CD4-positive, alpha-beta T cell treated with Interleukin-4 for 1 hour (primary cell): ENCODE data around the gene C2orf42.
"Not testable (repeated sequence)": the region's sequence is repeated elsewhere in the genome, so short reads cannot be mapped to it uniquely, and the experiment has no call there.

Source experiments
- DNase-seq, 2 donors: peaks; one replicate each; pipeline ENCODE4 v3.0.0-alpha.2; 2020 to 2022

Gene C2orf42

DNA sequence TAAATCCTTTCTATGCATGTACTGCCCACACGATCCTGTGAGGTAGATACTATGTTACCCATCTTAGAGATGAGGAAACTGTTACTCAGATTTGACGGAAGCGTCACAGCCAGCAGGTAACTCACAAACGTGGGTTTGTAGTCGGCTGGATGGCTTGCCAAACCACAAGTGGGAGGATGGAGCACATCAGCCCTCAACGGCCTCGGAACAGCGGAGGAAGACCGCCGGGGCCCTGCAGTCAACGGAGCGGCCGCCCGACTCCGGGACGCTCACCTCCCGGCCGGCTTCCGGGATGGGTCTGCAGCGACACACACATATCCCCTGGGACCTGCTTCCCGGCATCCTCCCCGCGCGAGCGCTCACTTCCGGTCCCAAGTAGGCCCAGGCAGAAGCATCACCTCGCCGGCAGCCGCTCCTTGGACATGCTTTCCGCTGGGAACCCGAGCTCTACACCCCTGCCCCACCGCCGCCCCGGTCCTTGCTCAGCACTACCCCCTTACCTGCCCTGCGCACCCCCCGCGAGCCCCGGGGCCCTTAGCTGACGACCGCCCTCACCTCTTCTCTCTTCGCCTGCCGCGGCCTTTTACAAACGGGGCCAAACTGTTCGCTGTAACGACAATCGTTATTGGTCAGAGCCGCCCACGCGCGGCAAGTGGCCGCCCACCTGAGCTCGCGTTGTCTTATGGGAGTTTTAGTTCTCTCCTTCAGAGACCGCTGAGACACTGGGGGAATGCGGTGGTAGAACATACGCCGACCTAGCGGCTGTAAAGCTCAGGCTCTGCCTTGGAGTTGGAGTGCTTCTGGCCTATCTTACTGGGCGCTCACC is at the start of gene C2orf42:
Gene C2orf42, minus strand, starts transcription at position 602 of the 826 bp plus-strand sequence. CDS start 9,034 bp downstream, outside the sequence.
- peak; percentile 97 for DNase-seq

DNA sequence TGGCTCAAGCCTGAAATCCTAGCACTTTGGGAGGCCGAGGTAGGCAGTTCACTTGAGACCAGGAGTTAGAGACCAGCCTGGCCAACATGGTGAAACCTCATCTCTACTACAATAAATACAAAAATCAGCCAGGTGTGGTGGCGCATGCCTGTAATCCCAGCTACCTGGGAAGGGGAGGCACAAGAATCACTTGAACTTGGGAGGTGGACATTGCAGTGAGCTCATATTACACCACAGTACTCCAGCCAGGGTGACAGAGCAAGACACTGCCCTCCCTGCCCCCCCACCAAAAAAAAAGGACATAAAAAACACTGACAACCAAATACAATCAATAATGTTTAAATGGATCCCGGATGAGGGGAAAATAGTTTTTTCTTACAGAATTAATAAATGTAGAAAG is 49.8 kb upstream of the C2orf42 start:
- DNase-seq: no peak

- no peak for DNase-seq
Measured at GRCh38 chr2:70233926-70234325, 43.1 kb upstream of the C2orf42 start.

DNA sequence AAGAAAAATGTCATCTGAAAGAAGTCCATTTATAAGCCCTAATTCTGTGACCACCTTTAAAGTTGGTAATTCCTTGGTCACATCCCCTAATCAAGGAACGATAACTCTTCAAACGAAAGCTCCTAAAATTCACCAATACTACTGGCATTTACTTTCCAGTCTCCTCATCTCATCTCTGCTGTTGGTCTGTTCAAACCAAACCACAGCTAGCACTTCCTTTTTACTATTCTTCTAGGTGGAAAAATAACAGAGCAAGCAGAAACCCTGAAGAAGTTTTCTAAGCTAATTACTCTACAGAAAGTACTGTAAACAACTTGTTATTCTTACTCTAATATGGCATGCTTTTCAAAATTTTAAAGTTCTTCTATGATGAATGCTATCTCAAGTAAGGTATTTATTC is 36.0 kb upstream of the C2orf42 start:
- no peak for DNase-seq

DNA sequence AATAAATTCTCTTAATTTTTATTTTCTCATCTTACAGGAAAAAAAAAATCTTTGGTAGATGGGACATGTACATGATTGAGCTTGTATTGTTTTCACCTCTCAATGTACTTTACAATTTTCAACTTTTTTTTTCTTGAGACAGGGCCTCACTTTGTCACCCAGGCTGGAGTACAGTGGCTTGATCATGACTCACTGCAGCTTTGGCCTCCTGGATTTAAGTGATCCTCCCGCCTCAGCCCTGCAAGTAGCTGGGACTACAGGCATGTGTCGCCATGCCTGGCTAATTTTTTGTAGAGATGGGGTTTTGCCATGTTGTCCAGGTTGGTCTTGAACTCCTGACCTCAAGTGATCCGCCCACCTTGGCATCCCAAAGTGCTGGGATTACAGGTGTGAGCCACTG is 32.5 kb upstream of the C2orf42 start:
- DNase-seq: not testable (repeated sequence)

DNA sequence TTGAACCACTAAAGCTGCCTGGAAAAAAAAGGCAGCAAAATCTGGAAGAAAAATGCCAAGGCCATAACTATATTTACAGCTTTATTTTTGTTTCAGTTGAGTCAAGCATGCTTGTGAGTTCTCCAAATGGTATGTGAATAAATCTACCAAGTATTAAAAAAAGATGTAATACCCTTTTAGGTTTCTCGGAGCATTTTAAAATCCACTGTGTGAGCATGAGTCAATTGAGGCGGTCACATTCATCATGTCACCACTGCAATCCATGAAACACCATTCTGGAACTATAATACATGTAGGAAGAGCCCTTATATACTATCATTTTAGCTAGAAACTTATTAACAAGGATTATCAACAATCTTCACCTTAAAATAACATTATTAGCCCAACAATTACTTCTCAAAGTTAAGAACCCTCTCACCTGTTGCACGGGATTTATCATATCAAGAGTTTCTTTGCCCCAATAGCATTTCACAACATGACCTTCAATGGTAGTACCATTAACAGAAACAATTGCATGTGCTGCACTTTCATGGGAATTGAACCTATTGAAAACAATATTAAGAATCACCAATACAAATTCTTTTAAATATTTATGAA is 24.2 kb upstream of the C2orf42 start:
- DNase-seq: no peak

DNA sequence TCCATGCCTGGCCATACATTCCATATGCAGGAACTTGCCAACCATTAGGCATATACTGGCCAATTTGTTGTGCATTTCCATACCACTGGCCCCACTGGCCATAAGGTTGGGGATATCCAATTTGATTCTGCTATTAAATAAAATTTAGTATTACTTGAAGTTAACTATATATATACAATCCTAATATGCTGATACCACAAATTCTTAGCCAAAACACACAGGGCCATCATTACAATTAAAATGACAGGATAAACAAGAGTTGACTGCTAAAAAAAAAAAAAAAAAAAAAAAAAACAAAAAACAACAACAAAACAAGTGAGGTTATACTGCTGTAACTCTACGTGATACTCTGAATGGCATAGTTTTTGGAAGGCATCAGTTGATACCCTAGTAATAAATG is 23.5 kb upstream of the C2orf42 start:
- no peak for DNase-seq

GRCh38 chr2:70212298-70212932 is 21.6 kb upstream of the C2orf42 start:
- DNase-seq: no peak

GRCh38 chr2:70211595-70211994 is 20.8 kb upstream of the C2orf42 start:
- DNase-seq: no peak

DNA sequence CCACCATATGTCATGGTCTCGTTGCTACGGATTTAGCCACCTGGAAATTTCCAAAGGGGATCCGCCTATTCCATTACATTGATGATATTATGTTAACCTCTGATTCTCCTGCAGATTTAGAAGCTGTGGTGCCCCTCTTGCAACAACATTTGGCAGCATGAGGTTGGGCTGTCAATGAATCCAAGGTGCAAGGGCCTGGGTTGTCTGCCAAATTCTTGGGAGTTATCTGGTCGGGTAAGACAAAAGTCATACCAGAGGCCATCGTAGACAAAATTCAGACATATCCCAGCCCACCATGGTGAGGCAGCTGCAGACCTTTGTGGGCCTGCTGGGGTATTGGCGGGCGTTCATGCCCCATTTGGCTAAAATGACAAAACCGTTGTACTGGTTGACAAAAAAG is 13.6 kb upstream of the C2orf42 start:
- DNase-seq: no peak

- no peak for DNase-seq
Measured at GRCh38 chr2:70203086-70203485, 12.3 kb upstream of the C2orf42 start.

- no peak for DNase-seq
Measured at GRCh38 chr2:70202236-70202806, 11.5 kb upstream of the C2orf42 start.

DNA sequence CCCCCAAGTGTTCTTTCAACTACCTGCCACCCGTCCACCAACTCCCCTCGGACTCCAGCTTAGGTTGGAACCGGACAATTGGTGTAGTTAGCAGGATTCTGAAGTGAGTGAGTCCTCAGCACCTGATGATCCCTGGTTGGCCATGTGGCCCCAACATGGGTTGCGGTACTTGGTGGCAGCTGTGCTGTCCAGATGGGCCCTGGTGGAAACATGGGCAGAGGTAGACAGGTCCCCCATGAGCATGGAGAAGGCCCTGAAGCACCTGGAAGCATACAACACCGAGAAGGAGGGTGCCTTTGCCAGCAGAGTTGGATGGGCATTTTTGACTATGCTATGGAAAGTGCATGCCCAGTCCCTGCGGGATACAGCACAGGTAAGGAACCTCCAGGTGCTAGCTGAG is 11.0 kb upstream of the C2orf42 start:
- DNase-seq: no peak

DNA sequence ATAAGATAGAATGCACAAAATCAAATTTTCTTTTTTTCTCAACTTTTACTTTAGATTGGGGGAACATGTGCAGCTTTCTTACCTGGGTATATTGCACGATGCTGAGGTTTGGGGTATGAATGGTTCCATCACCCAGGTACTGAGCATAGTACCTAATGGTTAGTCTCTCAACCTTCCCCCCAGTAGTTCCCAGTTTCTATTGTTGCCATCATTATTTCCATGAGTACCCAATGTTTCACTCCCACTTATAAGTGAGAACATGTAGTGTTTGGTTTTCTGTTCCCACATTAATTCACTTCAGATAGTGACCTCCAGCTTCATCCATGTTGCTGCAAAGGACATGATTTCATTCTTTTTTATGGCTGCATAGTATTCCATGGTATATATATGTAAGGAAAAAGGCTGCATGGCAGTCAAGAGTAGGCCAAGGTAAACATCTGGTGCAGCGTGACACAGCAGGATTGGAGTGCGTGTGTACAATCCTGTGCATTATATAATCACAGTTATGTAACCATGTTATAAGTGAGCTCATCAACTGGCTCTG is 10.5 kb upstream of the C2orf42 start:
- no peak for DNase-seq

DNA sequence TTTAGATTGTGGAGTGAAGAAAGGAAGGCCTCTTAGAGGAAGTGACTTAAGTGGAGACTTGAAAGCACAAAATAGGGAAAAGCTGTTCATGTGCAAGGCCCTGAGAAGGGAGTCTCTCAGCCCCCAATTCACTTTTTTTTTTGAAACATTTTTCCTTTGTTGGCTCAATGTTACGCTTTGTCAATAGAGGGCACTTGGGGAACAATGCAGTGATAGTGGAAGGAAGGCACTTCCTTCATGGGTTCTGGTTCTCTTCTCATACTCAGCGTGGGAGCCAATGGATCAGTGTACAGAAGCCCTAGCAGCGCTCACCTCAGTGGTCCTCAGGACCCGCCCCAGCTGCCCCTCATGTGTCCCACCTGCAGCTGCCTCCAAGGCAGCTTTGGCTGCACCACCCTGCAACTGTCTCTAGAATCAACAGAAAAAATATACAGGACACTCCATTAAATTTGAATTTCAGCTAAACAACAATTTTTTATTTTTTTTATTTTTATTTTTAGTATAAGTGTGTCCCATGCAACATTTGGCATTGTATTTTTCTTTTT is 8.6 kb upstream of the C2orf42 start:
- no peak for DNase-seq

- DNase-seq: no peak
Measured at GRCh38 chr2:70192516-70192915, 1.7 kb upstream of the C2orf42 start.

DNA sequence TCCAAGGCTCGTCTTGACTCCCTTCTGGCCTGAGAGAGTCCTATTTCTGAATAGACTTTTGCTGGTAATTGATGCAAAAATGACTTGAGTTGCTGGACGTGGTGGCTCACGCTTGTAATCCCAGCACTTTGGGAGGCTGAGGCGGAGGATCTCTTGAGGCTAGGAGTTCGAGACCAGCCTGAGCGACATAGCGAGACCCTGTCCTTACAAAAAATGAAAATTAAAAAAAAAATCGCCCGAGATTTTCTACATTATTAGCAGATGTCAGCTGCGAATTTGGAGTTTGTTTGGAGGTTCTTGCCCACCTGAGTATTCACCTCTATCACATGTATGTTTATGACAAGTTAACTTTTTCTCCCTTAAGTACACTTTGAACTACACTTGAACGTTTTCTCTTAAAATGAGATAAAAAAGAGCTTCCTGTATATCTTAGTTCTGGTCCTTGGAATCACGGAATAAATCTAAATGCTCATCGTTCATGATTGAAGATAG is 471 bp upstream of the C2orf42 start:
- DNase-seq: no peak

DNA sequence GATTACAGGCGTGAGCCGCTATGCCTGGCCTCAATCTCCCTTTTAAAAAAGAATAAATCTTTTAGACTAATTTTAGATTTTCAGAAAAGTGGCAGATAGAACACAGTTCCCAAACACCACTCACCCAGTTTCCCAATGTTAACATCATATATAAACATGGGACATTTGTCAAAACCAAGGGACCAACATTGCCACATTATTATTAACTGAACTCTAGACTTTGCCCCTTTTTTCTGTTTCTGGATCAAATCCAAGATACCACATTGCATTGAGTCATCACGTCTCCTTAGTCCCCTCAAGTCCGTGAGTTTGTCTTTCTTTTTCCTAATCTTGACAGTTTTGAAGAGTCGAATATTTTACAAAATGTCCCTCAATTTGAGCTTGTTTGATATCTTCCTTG is 2.4 kb downstream of the C2orf42 start:
- no peak for DNase-seq

- DNase-seq: not testable (repeated sequence)
Measured at GRCh38 chr2:70187170-70187569, 3.6 kb downstream of the C2orf42 start.

- no peak for DNase-seq
Measured at GRCh38 chr2:70182689-70183088, 8.1 kb downstream of the C2orf42 start.

GRCh38 chr2:70181363-70181956 is 9.4 kb downstream of the C2orf42 start:
- no peak for DNase-seq

GRCh38 chr2:70173520-70173919 is 17.3 kb downstream of the C2orf42 start:
- no peak for DNase-seq
